Activated B cell treated with CpG ODN at 0.5 μM for 24 hours (primary cell): ENCODE measurements around the gene RIOK2. TPM values are rescaled to one million over a fixed set of nuclear protein-coding genes. Genes with fewer than 3 reads are reported as not detected.

ENCODE experiments used
- ATAC-seq: fragments of 200-7000 bp; cut with Tn5 transposase; one replicate; pipeline ENCODE4 v1.10.0; 2021; ENCODE audit warnings: low read depth, mild to moderate bottlenecking, moderate library complexity
- CTCF ChIA-PET: fragments of 350-600 bp; sonication (Branson Sonifier 250); formaldehyde crosslinking; loops from one replicate; lab custom pipeline; 2021; ENCODE audit warnings: antibody characterized with exemption; lab: Charles Lee
- POLR2A ChIA-PET: fragments of 350-600 bp; sonication (Branson Sonifier 250); formaldehyde crosslinking; loops from one replicate; lab custom pipeline; 2021; ENCODE audit warnings: antibody characterized with exemption; lab: Charles Lee
- DNase-seq: peaks from one replicate; pipeline ENCODE4 v3.0.0; 2022
- H3K27ac Mint-ChIP-seq: one replicate; pipeline ENCODE4 v1.8.0; 2020; ENCODE audit warnings: mixed read lengths
- H3K27me3 Mint-ChIP-seq: one replicate; pipeline ENCODE4 v1.8.0; 2021; ENCODE audit warnings: mixed read lengths
- H3K36me3 Mint-ChIP-seq: one replicate; pipeline ENCODE4 v1.8.0; 2021; ENCODE audit warnings: low read depth, mixed read lengths
- H3K4me1 Mint-ChIP-seq: one replicate; pipeline ENCODE4 v1.8.0; 2021; ENCODE audit warnings: mixed read lengths
- H3K4me3 Mint-ChIP-seq: one replicate; pipeline ENCODE4 v1.8.0; 2020; ENCODE audit warnings: mild to moderate bottlenecking, mixed read lengths
- H3K9me3 Mint-ChIP-seq: one replicate; pipeline ENCODE4 v1.8.0; 2020; ENCODE audit warnings: mixed read lengths
- intact Hi-C: fragments of 100-400 bp; cut with micrococcal nuclease; formaldehyde crosslinking; loops from one replicate; pipeline ENCODE4 v1.15.1; 2024
- total RNA-seq: library from RNA; stranded (reverse); gene quantifications from 2 replicates; pipeline ENCODE4 v1.2.3, GENCODE V29; 2022
- TF ChIP-seq, protein P1 (sequence below): fragments of 200-600 bp; IDR thresholded peaks from one replicate; pipeline ENCODE4 v1.8.0; 2022; ENCODE audit warnings: antibody characterized with exemption, mild to moderate bottlenecking

The RIOK2 gene
- total RNA-seq, 1 donor from 2014 or later = 38.3 TPM

GRCh38 chr5:97134634-97135033 lies 48.4 kb downstream of the RIOK2 start:
- Mint-ChIP-seq H3K27ac (no peak overlapping the region), H3K27me3 (no peaks in the 10 kb centered on the region), H3K36me3 (no peaks in the 10 kb centered on the region), H3K9me3 (no peaks in the 10 kb centered on the region), H3K4me3 (no peak overlapping the region), H3K4me1 (peaks cover 5% of the 10 kb centered on the region)
- TF ChIP-seq, protein P1, sequence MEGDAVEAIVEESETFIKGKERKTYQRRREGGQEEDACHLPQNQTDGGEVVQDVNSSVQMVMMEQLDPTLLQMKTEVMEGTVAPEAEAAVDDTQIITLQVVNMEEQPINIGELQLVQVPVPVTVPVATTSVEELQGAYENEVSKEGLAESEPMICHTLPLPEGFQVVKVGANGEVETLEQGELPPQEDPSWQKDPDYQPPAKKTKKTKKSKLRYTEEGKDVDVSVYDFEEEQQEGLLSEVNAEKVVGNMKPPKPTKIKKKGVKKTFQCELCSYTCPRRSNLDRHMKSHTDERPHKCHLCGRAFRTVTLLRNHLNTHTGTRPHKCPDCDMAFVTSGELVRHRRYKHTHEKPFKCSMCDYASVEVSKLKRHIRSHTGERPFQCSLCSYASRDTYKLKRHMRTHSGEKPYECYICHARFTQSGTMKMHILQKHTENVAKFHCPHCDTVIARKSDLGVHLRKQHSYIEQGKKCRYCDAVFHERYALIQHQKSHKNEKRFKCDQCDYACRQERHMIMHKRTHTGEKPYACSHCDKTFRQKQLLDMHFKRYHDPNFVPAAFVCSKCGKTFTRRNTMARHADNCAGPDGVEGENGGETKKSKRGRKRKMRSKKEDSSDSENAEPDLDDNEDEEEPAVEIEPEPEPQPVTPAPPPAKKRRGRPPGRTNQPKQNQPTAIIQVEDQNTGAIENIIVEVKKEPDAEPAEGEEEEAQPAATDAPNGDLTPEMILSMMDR = no peak
- ATAC-seq (no peak), DNase-seq (no peak)
- POLR2A ChIA-PET = no interaction called here
- intact Hi-C loops = no loop called here
- CTCF ChIA-PET = interaction anchor here (0.8 to 1.4 kb wide), 2 partner anchors 8 to 266 kb away, joined by 3 to 4 read pairs; partner anchors contain the start of gene LIX1

DNA sequence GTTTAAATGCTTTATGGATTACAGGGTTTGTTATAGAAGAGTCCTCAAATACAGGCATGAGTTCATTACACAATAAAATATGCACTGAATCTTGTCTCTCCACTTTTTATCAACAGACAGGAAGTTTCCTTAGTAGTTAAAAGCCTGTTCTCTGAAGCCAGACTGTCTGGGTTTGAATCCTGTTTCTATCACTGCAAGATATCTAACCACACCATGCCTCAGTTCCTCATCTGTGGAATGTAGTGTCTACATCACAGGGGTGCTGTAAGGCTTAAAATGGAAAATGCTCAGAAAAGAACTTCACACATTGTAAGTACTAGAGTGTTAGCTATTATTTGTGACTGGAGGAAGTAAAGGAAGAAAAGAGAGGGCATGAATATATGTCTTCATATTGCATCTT lies 49.9 kb downstream of the RIOK2 start:
- ATAC-seq (no peak), DNase-seq (no peak)
- intact Hi-C loops = no loop called here
- peaks cover 12% of the 10 kb centered on the region for H3K4me1 Mint-ChIP-seq
- H3K27ac Mint-ChIP-seq = no peak overlapping the region
- no peaks in the 10 kb centered on the region for H3K36me3 Mint-ChIP-seq
- TF ChIP-seq, protein P1 = no peak
- ChIA-PET CTCF (interaction anchor here (1.4 kb wide), 1 partner anchor 264 kb away, joined by 4 read pairs; no protein-coding TSS in a partner anchor), POLR2A (no interaction called here)
- no peaks in the 10 kb centered on the region for H3K27me3 Mint-ChIP-seq
- H3K4me3 Mint-ChIP-seq = no peak overlapping the region
- H3K9me3 Mint-ChIP-seq = no peaks in the 10 kb centered on the region

GRCh38 chr5:97131921-97132320 lies 51.1 kb downstream of the RIOK2 start:
- intact Hi-C loops = no loop called here
- ChIA-PET POLR2A (no interaction called here), CTCF (no interaction called here)
- H3K36me3 Mint-ChIP-seq = no peaks in the 10 kb centered on the region
- H3K27me3 Mint-ChIP-seq = no peaks in the 10 kb centered on the region
- no peak overlapping the region for H3K4me3 Mint-ChIP-seq
- H3K4me1 Mint-ChIP-seq = peaks cover 12% of the 10 kb centered on the region
- no peak overlapping the region for H3K27ac Mint-ChIP-seq
- TF ChIP-seq, protein P1 = no peak
- ATAC-seq (no peak), DNase-seq (no peak)
- no peaks in the 10 kb centered on the region for H3K9me3 Mint-ChIP-seq

- no peaks in the 10 kb centered on the region for H3K36me3 Mint-ChIP-seq
- H3K27me3 Mint-ChIP-seq = no peaks in the 10 kb centered on the region
- CTCF ChIA-PET = no interaction called here
- ATAC-seq (no peak), DNase-seq (no peak)
- intact Hi-C loops = no loop called here
- TF ChIP-seq, protein P1 = no peak
- no peak overlapping the region for H3K27ac Mint-ChIP-seq
- H3K9me3 Mint-ChIP-seq = no peaks in the 10 kb centered on the region
- POLR2A ChIA-PET = no interaction called here
- no peak overlapping the region for H3K4me3 Mint-ChIP-seq
- H3K4me1 Mint-ChIP-seq = peaks cover 12% of the 10 kb centered on the region
These were observed 51.8 kb downstream of the RIOK2 start for GRCh38 chr5:97131139-97131710.

DNA sequence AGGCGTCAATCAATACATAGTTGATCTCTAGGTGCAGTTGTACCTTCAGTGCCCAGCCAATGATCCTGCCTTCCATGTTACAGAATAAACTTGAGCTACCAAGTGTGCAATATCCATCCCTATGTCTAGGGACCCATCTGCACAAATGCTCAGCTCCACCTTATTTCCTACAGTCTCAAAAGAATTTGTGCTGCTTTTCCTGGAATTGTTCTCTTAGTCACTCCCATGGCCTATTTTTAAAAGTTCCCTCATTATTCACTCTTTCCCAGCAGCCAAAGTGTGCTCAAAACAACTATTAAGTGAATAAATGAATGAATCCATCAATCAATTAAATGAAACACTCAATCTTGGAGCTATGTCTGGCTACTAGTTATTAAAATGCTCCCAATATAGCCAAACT lies 55.3 kb downstream of the RIOK2 start:
- no peaks in the 10 kb centered on the region for H3K27me3 Mint-ChIP-seq
- ChIA-PET POLR2A (no interaction called here), CTCF (no interaction called here)
- DNase-seq (no peak), ATAC-seq (no peak)
- intact Hi-C loops = no loop called here
- H3K27ac Mint-ChIP-seq = no peak overlapping the region
- TF ChIP-seq, protein P1 = no peak
- H3K9me3 Mint-ChIP-seq = no peaks in the 10 kb centered on the region
- H3K4me1 Mint-ChIP-seq = peaks cover 7% of the 10 kb centered on the region
- no peak overlapping the region for H3K4me3 Mint-ChIP-seq
- peaks cover 4% of the 10 kb centered on the region for H3K36me3 Mint-ChIP-seq
